ENCODE results near the gene POLR1D. TPM values are rescaled to one million over a fixed set of nuclear protein-coding genes. Genes with fewer than 3 reads are reported as not detected.

Gene POLR1D
- total and polyA plus RNA-seq, 2 experiments from 2014 or later: 177 to 197 TPM

DNA sequence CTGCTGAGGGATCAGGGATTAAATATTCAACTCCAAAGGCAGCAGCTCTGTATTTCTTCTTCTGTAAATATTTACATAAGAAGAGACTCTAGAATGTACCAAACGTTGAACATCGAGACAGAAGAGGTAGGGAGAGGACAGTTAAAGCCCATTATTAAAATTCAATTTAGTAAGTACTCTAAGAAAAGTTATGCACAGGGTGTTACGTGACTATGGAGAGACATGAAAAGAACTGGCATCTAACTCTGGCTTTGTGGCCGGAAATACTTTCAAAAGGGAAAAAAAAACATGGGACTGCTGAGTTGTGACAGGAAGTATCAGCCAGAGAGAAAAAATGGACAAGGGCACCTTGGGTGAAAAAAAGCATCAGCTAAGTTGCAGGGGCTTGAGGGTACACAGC lies 38.0 kb upstream of the POLR1D start:
- no peaks in the 10 kb centered on the region for H3K36me3 ChIP-seq (ENCODE audit: insufficient read depth)
- H3K27me3 ChIP-seq (ENCODE audit: insufficient read depth): no peaks in the 10 kb centered on the region
- no peaks in the 10 kb centered on the region for H3F3A ChIP-seq (replicated peaks; ENCODE audit: low read depth)
- peaks cover 31% of the 10 kb centered on the region; the same call in 1 of the 2 replicates for H3K79me2 ChIP-seq (replicated peaks; ENCODE audit: insufficient read depth)
- DNase-seq (ENCODE audit: low spot score) (no peak), ATAC-seq (no peak)
- no peak overlapping the region for H3K4me2 ChIP-seq
- no peak overlapping the region for H2AFZ ChIP-seq
- no peaks in the 10 kb centered on the region for H3K9me2 ChIP-seq (ENCODE audit: insufficient read depth)
- no peak overlapping the region for H3K4me3 ChIP-seq
- no peaks in the 10 kb centered on the region for H3K36me3 Mint-ChIP-seq (ENCODE audit: low read depth)
- H3K27ac ChIP-seq (ENCODE audit: low read depth): no peak overlapping the region
- H3K27ac Mint-ChIP-seq: no peak overlapping the region
- peaks cover 7% of the 10 kb centered on the region for H4K20me1 ChIP-seq (replicated peaks; ENCODE audit: insufficient read depth)
- no peaks in the 10 kb centered on the region for H3K27me3 Mint-ChIP-seq (ENCODE audit: insufficient read depth, low read depth, poor library complexity)
- H3K9me3 Mint-ChIP-seq: no peaks in the 10 kb centered on the region
- TF ChIP-seq JUNB (IDR thresholded peaks at IDR 0.05; ENCODE audit: unreplicated experiment): no peak
- TF ChIP-seq NANOG (IDR thresholded peaks at IDR 0.05; ENCODE audit: borderline replicate concordance): no peak
- TF ChIP-seq, protein P1, sequence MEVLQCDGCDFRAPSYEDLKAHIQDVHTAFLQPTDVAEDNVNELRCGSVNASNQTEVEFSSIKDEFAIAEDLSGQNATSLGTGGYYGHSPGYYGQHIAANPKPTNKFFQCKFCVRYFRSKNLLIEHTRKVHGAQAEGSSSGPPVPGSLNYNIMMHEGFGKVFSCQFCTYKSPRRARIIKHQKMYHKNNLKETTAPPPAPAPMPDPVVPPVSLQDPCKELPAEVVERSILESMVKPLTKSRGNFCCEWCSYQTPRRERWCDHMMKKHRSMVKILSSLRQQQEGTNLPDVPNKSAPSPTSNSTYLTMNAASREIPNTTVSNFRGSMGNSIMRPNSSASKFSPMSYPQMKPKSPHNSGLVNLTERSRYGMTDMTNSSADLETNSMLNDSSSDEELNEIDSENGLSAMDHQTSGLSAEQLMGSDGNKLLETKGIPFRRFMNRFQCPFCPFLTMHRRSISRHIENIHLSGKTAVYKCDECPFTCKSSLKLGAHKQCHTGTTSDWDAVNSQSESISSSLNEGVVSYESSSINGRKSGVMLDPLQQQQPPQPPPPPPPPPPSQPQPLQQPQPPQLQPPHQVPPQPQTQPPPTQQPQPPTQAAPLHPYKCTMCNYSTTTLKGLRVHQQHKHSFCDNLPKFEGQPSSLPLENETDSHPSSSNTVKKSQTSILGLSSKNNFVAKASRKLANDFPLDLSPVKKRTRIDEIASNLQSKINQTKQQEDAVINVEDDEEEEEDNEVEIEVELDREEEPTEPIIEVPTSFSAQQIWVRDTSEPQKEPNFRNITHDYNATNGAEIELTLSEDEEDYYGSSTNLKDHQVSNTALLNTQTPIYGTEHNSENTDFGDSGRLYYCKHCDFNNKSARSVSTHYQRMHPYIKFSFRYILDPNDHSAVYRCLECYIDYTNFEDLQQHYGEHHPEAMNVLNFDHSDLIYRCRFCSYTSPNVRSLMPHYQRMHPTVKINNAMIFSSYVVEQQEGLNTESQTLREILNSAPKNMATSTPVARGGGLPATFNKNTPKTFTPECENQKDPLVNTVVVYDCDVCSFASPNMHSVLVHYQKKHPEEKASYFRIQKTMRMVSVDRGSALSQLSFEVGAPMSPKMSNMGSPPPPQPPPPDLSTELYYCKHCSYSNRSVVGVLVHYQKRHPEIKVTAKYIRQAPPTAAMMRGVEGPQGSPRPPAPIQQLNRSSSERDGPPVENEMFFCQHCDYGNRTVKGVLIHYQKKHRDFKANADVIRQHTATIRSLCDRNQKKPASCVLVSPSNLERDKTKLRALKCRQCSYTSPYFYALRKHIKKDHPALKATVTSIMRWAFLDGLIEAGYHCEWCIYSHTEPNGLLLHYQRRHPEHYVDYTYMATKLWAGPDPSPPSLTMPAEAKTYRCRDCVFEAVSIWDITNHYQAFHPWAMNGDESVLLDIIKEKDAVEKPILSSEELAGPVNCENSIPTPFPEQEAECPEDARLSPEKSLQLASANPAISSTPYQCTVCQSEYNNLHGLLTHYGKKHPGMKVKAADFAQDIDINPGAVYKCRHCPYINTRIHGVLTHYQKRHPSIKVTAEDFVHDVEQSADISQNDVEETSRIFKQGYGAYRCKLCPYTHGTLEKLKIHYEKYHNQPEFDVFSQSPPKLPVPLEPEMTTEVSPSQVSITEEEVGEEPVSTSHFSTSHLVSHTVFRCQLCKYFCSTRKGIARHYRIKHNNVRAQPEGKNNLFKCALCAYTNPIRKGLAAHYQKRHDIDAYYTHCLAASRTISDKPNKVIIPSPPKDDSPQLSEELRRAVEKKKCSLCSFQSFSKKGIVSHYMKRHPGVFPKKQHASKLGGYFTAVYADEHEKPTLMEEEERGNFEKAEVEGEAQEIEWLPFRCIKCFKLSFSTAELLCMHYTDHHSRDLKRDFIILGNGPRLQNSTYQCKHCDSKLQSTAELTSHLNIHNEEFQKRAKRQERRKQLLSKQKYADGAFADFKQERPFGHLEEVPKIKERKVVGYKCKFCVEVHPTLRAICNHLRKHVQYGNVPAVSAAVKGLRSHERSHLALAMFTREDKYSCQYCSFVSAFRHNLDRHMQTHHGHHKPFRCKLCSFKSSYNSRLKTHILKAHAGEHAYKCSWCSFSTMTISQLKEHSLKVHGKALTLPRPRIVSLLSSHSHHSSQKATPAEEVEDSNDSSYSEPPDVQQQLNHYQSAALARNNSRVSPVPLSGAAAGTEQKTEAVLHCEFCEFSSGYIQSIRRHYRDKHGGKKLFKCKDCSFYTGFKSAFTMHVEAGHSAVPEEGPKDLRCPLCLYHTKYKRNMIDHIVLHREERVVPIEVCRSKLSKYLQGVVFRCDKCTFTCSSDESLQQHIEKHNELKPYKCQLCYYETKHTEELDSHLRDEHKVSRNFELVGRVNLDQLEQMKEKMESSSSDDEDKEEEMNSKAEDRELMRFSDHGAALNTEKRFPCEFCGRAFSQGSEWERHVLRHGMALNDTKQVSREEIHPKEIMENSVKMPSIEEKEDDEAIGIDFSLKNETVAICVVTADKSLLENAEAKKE (CRISPR knock-in tag; IDR thresholded peaks at IDR 0.05): no peak
- no peak for TF ChIP-seq POLR2AphosphoS5 (IDR thresholded peaks at IDR 0.05; ENCODE audit: low read depth)
- TF ChIP-seq ZNF331 (CRISPR knock-in tag; IDR thresholded peaks at IDR 0.05; ENCODE audit: low read depth): no peak
- no peak for TF ChIP-seq STAT1 (IDR thresholded peaks at IDR 0.05; ENCODE audit: unreplicated experiment)
- TF ChIP-seq EZH2phosphoT487 (IDR thresholded peaks at IDR 0.05; ENCODE audit: unreplicated experiment): no peak
- TF ChIP-seq ZNF114 (CRISPR knock-in tag; IDR thresholded peaks at IDR 0.05): no peak
- TF ChIP-seq CREB1 (CRISPR knock-in tag; IDR thresholded peaks at IDR 0.05; ENCODE audit: low read depth): no peak
- no peak for TF ChIP-seq EZH2 (IDR thresholded peaks at IDR 0.05; ENCODE audit: low read depth, unreplicated experiment)
- H3K4me3 Mint-ChIP-seq: no peak overlapping the region
- H3K4me1 ChIP-seq (ENCODE audit: insufficient read depth): no peaks in the 10 kb centered on the region
- no peaks in the 10 kb centered on the region; the same call in 2 of the 3 replicates for H3K4me1 Mint-ChIP-seq

Measured in GM23338 (cell line).